GM12878 (cell line): ENCODE data around the gene CSF3.

ENCODE experiments used
- CTCF ChIP-seq, 3 experiments: IDR thresholded peaks in 2 of 3; conservative IDR thresholded peaks in 1 of 3; 2 replicates each; pipeline ENCODE4 v1.5.1; 2011; ENCODE audit warnings: low read depth in 3 of 3, low read length in 3 of 3, mild to moderate bottlenecking in 3 of 3, control low read depth in 2 of 3, moderate library complexity in 2 of 3, inconsistent platforms in 1 of 3, mixed read lengths in 1 of 3; ENCODE audit not compliant: control insufficient read depth in 2 of 3, insufficient read depth in 1 of 3; ENCODE audit errors: extremely low read depth in 1 of 3
- EZH2 ChIP-seq: IDR thresholded peaks from 2 replicates; pipeline ENCODE4 v1.6.1; 2012; ENCODE audit warnings: low read depth, mild to moderate bottlenecking, control low read depth, inconsistent platforms, low read length, borderline replicate concordance; ENCODE audit not compliant: control insufficient read depth
- FOS ChIP-seq: IDR thresholded peaks from 3 replicates; pipeline ENCODE4 v1.6.1; 2011; ENCODE audit warnings: borderline replicate concordance; ENCODE audit not compliant: insufficient read length; ENCODE audit errors: extremely low read depth
- MYC ChIP-seq: IDR thresholded peaks from 2 replicates; pipeline ENCODE4 v1.6.1; 2011; ENCODE audit warnings: mild to moderate bottlenecking, low read length, moderate library complexity, inconsistent platforms; ENCODE audit not compliant: insufficient read depth, insufficient replicate concordance, insufficient read length, severe bottlenecking
- NBN ChIP-seq: fragments of 450-650 bp; IDR thresholded peaks from 2 replicates; pipeline ENCODE4 v1.6.1; 2016
- USF2 ChIP-seq: IDR thresholded peaks from 2 replicates; pipeline ENCODE4 v1.6.1; 2011; ENCODE audit warnings: low read depth, low read length, improper control_type of control experiment, borderline replicate concordance
- ZBTB4 ChIP-seq: fragments of 450-650 bp; formaldehyde crosslinking; IDR thresholded peaks from 2 replicates; pipeline ENCODE4 v1.4.0; 2022; ENCODE audit warnings: mild to moderate bottlenecking, moderate library complexity

GRCh38 chr17:40031706-40032105 is 16.5 kb downstream of the CSF3 start:
- no peak for TF ChIP-seq CTCF (IDR thresholded peaks at IDR 0.05 in 2 of 3, conservative IDR thresholded peaks at IDR 0.05 in 1 of 3; ENCODE audit: control insufficient read depth in 2 of 3, extremely low read depth in 1 of 3, insufficient read depth in 1 of 3, low read depth in 3 of 3, low read length in 3 of 3)
- no peak for TF ChIP-seq USF2
- no peak for TF ChIP-seq MYC
- TF ChIP-seq EZH2 = no peak
- no peak for TF ChIP-seq NBN
- TF ChIP-seq ZBTB4 (CRISPR knock-in tag) = no peak
- TF ChIP-seq FOS = no peak
